Cardiac muscle cell (in vitro differentiated cells and primary cell): Measurements from ENCODE around the gene PRX. TPM values are rescaled to one million over a fixed set of nuclear protein-coding genes. Genes with fewer than 3 reads are reported as not detected.
"Not testable (repeated sequence)": the region's sequence is repeated elsewhere in the genome, so short reads cannot be mapped to it uniquely, and the experiment has no call there.

ENCODE experiments used
- DNase-seq, 2 donors: peaks; one replicate each; pipeline versions ENCODE4 v3.0.0 to v3.0.0-alpha.2; 2010 to 2017; ENCODE audit warnings: low read depth in 1 of 2, low spot score in 1 of 2
- H3K27ac ChIP-seq: fragments of 200-600 bp; sonication (generic); 2 replicates; pipeline ENCODE4 v1.5.1; 2016
- H3K27me3 ChIP-seq: fragments of 200-600 bp; sonication (generic); 2 replicates; pipeline ENCODE4 v1.6.0; 2016; ENCODE audit warnings: control low read depth
- H3K36me3 ChIP-seq: fragments of 200-600 bp; sonication (generic); 2 replicates; pipeline ENCODE4 v1.5.1; 2016; ENCODE audit warnings: control low read depth
- H3K4me1 ChIP-seq: fragments of 200-600 bp; sonication (generic); 2 replicates; pipeline ENCODE4 v1.8.1; 2017; ENCODE audit warnings: low read depth, mild to moderate bottlenecking, mixed run types
- H3K4me3 ChIP-seq: fragments of 200-600 bp; sonication (generic); 2 replicates; pipeline ENCODE4 v1.5.1; 2016; ENCODE audit warnings: mild to moderate bottlenecking
- H3K9me3 ChIP-seq: fragments of 200-600 bp; sonication (generic); 2 replicates; pipeline ENCODE4 v1.5.1; 2017; ENCODE audit warnings: low read depth, mild to moderate bottlenecking, control low read depth
- CTCF ChIP-seq: IDR thresholded peaks from 2 replicates; pipeline ENCODE4 v1.5.1; 2012; ENCODE audit warnings: low read depth, mild to moderate bottlenecking, low read length
- polyA plus RNA-seq: library from polyadenylated mRNA; unstranded; fragments of >200 nt; fragmentation: Nextera tagmentation; extraction: Ambion mirVana; gene quantifications from 2 replicates; pipeline ENCODE4 v1.2.1, GENCODE V29; 2016
- total RNA-seq: library from RNA; depleted of rRNA; stranded (reverse); fragments of >200 nt; gene quantifications from 2 replicates; pipeline ENCODE4 v1.2.3, GENCODE V29; 2016

The PRX gene
- total and polyA plus RNA-seq, 2 experiments from 2014 or later: 2.3 to 9.1 TPM

- Histone ChIP-seq H3K27me3 (no peaks in the 10 kb centered on the region), H3K4me1 (peaks cover 16% of the 10 kb centered on the region), H3K27ac (peak overlapping the region; percentile 96), H3K9me3 (no peaks in the 10 kb centered on the region), H3K4me3 (no peak overlapping the region), H3K36me3 (no peaks in the 10 kb centered on the region)
- TF ChIP-seq CTCF: no peak
- DNase-seq: no peak
These were observed 18.5 kb upstream of the PRX start for GRCh38 chr19:40431698-40432097.

- not testable (repeated sequence) for H3K36me3 ChIP-seq, H3K4me3 ChIP-seq, H3K9me3 ChIP-seq, H3K27me3 ChIP-seq, DNase-seq, H3K27ac ChIP-seq
- H3K4me1 ChIP-seq: peaks cover 16% of the 10 kb centered on the region
These were observed 17.1 kb upstream of the PRX start for GRCh38 chr19:40430242-40430641.

DNA sequence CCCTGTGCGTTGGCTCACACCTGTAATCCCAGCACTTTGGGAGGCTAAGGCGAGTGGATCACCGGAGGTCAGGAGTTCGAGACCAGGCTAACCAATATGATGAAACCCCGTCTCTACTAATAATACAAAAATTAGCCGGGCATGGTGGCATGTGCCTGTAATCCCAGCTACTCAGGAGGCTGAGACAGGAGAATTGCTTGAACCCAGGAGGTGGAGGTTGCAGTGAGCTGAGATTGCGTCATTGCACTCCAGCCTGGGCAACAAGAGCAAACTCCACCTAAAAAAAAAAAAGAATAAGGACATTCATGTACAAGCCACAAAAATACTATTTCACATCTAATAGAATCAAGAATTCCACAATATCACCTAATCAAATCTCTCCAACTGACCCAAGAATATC, 15.0 kb upstream of the PRX start:
- H3K27ac ChIP-seq, H3K4me3 ChIP-seq, H3K27me3 ChIP-seq, H3K36me3 ChIP-seq, DNase-seq, H3K9me3 ChIP-seq: not testable (repeated sequence)
- peaks cover 17% of the 10 kb centered on the region for H3K4me1 ChIP-seq

DNA sequence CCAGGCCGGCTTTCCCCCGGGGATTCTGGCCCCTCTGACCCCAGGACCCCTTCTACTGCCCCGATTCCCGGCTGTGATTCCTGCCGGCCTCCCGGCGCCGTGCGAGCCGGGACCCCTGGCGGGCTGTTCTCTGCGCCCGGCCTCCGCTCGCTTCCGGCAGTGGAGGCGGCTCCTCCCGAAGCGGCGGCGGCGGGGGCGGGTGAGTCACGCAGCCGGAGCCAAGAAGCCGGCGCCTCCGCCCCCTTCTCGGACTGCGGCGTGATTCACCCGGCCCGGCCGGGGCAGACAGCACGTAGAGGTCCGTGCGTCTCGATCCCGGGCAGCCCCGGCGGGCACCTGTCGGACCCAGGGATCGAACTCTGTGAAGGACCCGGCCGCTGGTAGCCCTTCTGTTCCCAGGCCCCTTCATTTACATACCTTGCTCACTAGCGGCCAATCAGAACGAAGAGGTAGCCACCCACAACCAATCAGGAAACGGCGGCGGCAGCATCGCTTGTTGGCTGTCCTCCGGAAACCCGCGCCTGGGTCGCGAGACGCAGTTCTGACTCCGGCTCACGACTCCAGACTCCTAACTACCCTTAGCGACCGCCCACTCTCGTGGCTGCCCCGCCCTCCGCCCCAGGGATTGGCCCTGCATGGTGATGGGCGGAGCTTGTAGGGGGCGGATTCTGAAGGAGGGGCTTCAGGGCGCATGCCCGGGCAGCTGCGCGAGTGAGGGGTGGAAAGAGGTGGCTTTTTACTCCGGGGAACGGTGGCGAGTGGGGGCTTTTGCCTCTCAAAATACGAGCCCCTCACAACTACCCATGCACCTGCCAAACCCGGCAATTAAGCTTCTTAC, 12.5 kb upstream of the PRX start, which contains the start of gene SERTAD1:
TSS of gene SERTAD1 (minus strand) at position 543 of the 838 bp plus-strand sequence. CDS start 2,446 bp downstream, outside the sequence.
- no peaks in the 10 kb centered on the region for H3K27me3 ChIP-seq
- H3K4me1 ChIP-seq: peaks cover 18% of the 10 kb centered on the region
- H3K36me3 ChIP-seq: no peaks in the 10 kb centered on the region
- DNase-seq: peak; percentile 100
- peak within 1 kb of the TSS; percentile 98 for H3K27ac ChIP-seq
- H3K9me3 ChIP-seq: no peaks in the 10 kb centered on the region
- TF ChIP-seq CTCF: peak; percentile 55
- H3K4me3 ChIP-seq: peak within 1 kb of the TSS; percentile 81

- Histone ChIP-seq H3K27me3 (no peaks in the 10 kb centered on the region), H3K9me3 (no peaks in the 10 kb centered on the region), H3K4me1 (peaks cover 18% of the 10 kb centered on the region), H3K4me3 (peak overlapping the region; percentile 81), H3K36me3 (no peaks in the 10 kb centered on the region), H3K27ac (peak overlapping the region; percentile 98)
- peak; percentile 40 to 51 for DNase-seq
- TF ChIP-seq CTCF: no peak
These were observed 11.7 kb upstream of the PRX start for GRCh38 chr19:40424637-40425449.

DNA sequence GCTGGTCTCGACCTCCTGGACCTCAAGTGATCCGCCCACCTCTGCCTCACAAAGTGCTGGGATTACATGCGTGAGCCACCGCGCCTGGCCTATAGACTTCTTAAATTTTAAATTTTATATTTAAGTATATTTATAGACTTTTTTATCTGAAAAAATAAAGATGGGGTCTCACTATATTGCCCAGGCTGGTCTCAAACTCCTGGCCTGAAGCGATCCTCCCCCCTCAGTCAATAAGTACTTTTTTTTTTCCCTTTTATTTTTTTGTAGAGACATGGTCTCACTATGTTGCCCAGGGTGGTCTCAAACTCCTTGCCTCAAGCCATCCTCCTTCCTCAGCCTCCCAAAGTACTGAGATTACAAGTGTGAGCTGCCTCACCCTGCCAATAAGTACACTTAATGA, 10.8 kb upstream of the PRX start:
- peak overlapping the region; percentile 81 for H3K4me3 ChIP-seq
- H3K9me3 ChIP-seq: no peaks in the 10 kb centered on the region
- H3K27me3 ChIP-seq: no peaks in the 10 kb centered on the region
- DNase-seq: no peak
- no peak for TF ChIP-seq CTCF
- peaks cover 18% of the 10 kb centered on the region for H3K4me1 ChIP-seq
- no peaks in the 10 kb centered on the region for H3K36me3 ChIP-seq
- no peak overlapping the region for H3K27ac ChIP-seq
